ENCODE results near the gene LRTM2.

DNA sequence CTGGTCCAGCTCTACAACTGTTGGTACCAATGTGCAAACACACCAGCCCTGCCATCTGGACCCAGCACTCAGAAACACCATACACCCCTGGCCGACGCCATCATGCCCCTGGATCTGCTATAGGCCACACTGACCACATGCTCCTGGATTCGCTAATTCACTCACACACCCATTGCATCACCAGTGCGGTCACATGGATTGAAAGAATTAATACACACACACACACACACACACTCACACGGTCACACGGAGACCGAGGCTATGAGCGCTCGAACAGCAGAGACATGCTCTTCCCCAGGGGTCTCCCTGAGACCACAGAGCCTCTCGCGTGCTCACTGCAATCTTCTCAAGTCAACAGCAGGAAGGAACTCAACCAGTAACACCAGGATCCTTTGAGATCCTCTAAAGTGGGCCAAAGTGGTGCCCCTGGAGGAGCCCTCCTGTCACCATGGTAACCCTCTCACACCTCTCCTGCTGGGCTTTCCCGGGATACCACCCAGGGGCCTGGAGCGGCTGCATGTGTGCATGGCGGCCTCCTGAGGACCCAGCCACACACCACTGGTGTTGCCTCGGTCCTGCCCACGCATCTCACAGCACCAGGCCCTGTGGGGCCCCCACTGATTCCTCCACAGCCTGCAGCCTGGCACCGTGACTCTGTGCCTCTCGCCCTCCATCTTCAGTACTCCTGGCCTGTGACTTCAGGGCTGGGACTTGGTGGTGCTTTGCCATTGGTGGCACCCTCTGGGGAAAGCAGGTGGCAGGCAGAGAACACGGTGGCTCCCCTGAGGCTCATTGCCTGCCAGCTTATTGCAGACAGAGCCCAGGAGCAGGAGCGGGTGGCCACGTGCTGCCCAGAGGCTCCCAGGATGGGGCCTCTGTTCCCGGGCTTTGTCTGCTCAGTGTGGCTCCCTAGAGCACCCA, 15.1 kb downstream of the LRTM2 start:
- TF ChIP-seq CTCF (conservative IDR thresholded peaks at IDR 0.05; ENCODE audit: low read length) (no peak), EZH2phosphoT487 (IDR thresholded peaks at IDR 0.05; ENCODE audit: borderline replicate concordance, low read depth, low read length) (no peak)
